Neural cell (in vitro differentiated cells): ENCODE results near the gene SPON1. TPM values are rescaled to one million over a fixed set of nuclear protein-coding genes. Genes with fewer than 3 reads are reported as not detected.
A peak's percentile ranks its signal among the peaks of the same experiment; 100 is the strongest.

Experiments
- H2AFZ ChIP-seq: fragments of 200-600, 300-800 bp; sonication (generic), shearing (Covaris generic); 2 replicates; pipeline ENCODE4 v1.6.0; 2014; ENCODE audit warnings: low read depth, mild to moderate bottlenecking, antibody characterized with exemption, low read length, moderate library complexity
- H3F3A ChIP-seq: fragments of 200-600 bp; shearing (Covaris generic); 2 replicates; pipeline ENCODE4 v1.6.1; 2016; ENCODE audit warnings: mild to moderate bottlenecking, moderate library complexity, mixed read lengths, antibody characterized with exemption, low read length; ENCODE audit not compliant: insufficient read depth, poor library complexity, severe bottlenecking
- H3K27ac ChIP-seq: fragments of 200-600, 300-800 bp; sonication (generic), shearing (Covaris generic); 2 replicates; pipeline ENCODE4 v1.5.1; 2014; ENCODE audit warnings: mild to moderate bottlenecking, low read length, moderate library complexity
- H3K27me3 ChIP-seq: fragments of 300-800, 200-600 bp; sonication (generic), shearing (Covaris generic); 2 replicates; pipeline ENCODE4 v1.6.0; 2014; ENCODE audit warnings: mild to moderate bottlenecking, low read depth, low read length, moderate library complexity; ENCODE audit not compliant: insufficient read depth
- H3K36me3 ChIP-seq: fragments of 300-800, 200-600 bp; sonication (generic), shearing (Covaris generic); 2 replicates; pipeline ENCODE4 v1.5.1; 2014; ENCODE audit warnings: mild to moderate bottlenecking, antibody characterized with exemption, low read length, moderate library complexity; ENCODE audit not compliant: insufficient read depth
- H3K4me2 ChIP-seq: fragments of 300-800, 200-600 bp; sonication (generic), shearing (Covaris generic); 2 replicates; pipeline ENCODE4 v1.6.0; 2014; ENCODE audit warnings: mild to moderate bottlenecking, low read length
- H3K4me3 ChIP-seq: fragments of 300-800, 200-600 bp; sonication (generic), shearing (Covaris generic); 2 replicates; pipeline ENCODE4 v1.5.1; 2014; ENCODE audit warnings: mild to moderate bottlenecking, low read length, moderate library complexity
- H3K79me2 ChIP-seq: fragments of 200-600 bp; shearing (Covaris generic); replicated peaks from 2 replicates; pipeline ENCODE4 v1.6.0; 2014; ENCODE audit warnings: mild to moderate bottlenecking, low read length, moderate library complexity; ENCODE audit not compliant: insufficient read depth
- H3K9ac ChIP-seq: fragments of 300-800, 200-600 bp; sonication (generic), shearing (Covaris generic); 2 replicates; pipeline ENCODE4 v1.6.1; 2016; ENCODE audit warnings: mild to moderate bottlenecking, low read length, mixed read lengths
- H3K9me2 ChIP-seq: fragments of 200-600 bp; shearing (Covaris generic); 2 replicates; pipeline ENCODE4 v1.6.1; 2016; ENCODE audit warnings: mild to moderate bottlenecking, low read length, mixed read lengths; ENCODE audit not compliant: insufficient read depth
- H3K9me3 ChIP-seq: fragments of 200-600, 300-800 bp; sonication (generic), shearing (Covaris generic); 2 replicates; pipeline ENCODE4 v1.6.1; 2016; ENCODE audit warnings: mild to moderate bottlenecking, mixed run types, low read length, moderate library complexity, mixed read lengths
- H4K20me1 ChIP-seq: fragments of 200-600 bp; shearing (Covaris generic); 2 replicates; pipeline ENCODE4 v1.6.1; 2016; ENCODE audit warnings: mild to moderate bottlenecking, mixed run types; ENCODE audit not compliant: insufficient read depth
- CTCF ChIP-seq: fragments of 450-650 bp; IDR thresholded peaks from 2 replicates; pipeline ENCODE4 v1.5.1; 2014; ENCODE audit warnings: antibody characterized with exemption, mild to moderate bottlenecking, moderate library complexity; ENCODE audit not compliant: poor library complexity, severe bottlenecking
- EP300 ChIP-seq: fragments of 450-650 bp; conservative IDR thresholded peaks from 2 replicates; pipeline ENCODE4 v1.6.1; 2014; ENCODE audit warnings: antibody characterized with exemption, mild to moderate bottlenecking, moderate library complexity; ENCODE audit not compliant: poor library complexity, severe bottlenecking
- EZH2 ChIP-seq: fragments of 200-600, 300-800 bp; shearing (Covaris generic), sonication (generic); IDR thresholded peaks from 2 replicates; pipeline ENCODE4 v1.6.1; 2014; ENCODE audit warnings: antibody characterized with exemption, low read length, borderline replicate concordance, mild to moderate bottlenecking; ENCODE audit not compliant: insufficient read depth, poor library complexity, severe bottlenecking
- MXI1 ChIP-seq: fragments of 450-650 bp; conservative IDR thresholded peaks from 2 replicates; pipeline ENCODE4 v1.6.1; 2014; ENCODE audit warnings: antibody characterized with exemption, mild to moderate bottlenecking; ENCODE audit not compliant: poor library complexity, severe bottlenecking
- POLR2AphosphoS5 ChIP-seq: IDR thresholded peaks from 2 replicates; pipeline ENCODE4 v1.6.1; 2012
- RAD21 ChIP-seq: fragments of 450-650 bp; conservative IDR thresholded peaks from 2 replicates; pipeline ENCODE4 v1.6.1; 2014; ENCODE audit warnings: antibody characterized with exemption, mild to moderate bottlenecking, moderate library complexity
- SMC3 ChIP-seq: fragments of 450-650 bp; conservative IDR thresholded peaks from 2 replicates; pipeline ENCODE4 v1.6.1; 2014; ENCODE audit warnings: antibody characterized with exemption, mild to moderate bottlenecking, moderate library complexity; ENCODE audit not compliant: poor library complexity
- TAF1 ChIP-seq: IDR thresholded peaks from 2 replicates; pipeline ENCODE4 v1.6.1; 2012; ENCODE audit warnings: low read depth
- polyA plus RNA-seq: library from polyadenylated mRNA; depleted of rRNA; stranded (reverse); fragments of >200 nt; gene quantifications from 2 replicates; pipeline ENCODE4 v1.2.3, GENCODE V29; 2014
- TF ChIP-seq, protein P1 (sequence below): IDR thresholded peaks from 2 replicates; pipeline ENCODE4 v1.6.1; 2012; ENCODE audit warnings: borderline replicate concordance

The SPON1 gene
- polyA plus RNA-seq, 1 donor from 2014 or later = 0.66 TPM

DNA sequence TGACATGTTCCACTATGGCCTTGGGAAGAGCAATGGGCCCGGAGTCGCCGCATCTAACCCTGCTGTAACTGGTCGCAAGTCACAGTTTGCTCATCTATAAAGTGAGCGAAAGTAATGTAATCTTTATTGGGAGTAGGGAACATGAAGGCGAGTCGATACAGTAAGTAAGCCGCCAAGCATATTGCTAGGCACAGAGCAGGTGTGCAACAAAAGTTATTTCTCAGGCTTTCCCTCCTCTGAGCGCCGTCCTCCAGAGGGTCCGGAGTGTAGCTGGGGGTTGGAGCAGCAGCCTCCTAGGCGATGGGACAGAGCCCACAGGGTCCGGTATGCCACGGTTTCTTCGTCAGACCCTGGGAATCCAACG, 343 bp upstream of the SPON1 start:
- TF ChIP-seq TAF1 = no peak
- TF ChIP-seq EZH2 = no peak
- no peak for TF ChIP-seq POLR2AphosphoS5
- TF ChIP-seq CTCF = no peak
- TF ChIP-seq, protein P1, sequence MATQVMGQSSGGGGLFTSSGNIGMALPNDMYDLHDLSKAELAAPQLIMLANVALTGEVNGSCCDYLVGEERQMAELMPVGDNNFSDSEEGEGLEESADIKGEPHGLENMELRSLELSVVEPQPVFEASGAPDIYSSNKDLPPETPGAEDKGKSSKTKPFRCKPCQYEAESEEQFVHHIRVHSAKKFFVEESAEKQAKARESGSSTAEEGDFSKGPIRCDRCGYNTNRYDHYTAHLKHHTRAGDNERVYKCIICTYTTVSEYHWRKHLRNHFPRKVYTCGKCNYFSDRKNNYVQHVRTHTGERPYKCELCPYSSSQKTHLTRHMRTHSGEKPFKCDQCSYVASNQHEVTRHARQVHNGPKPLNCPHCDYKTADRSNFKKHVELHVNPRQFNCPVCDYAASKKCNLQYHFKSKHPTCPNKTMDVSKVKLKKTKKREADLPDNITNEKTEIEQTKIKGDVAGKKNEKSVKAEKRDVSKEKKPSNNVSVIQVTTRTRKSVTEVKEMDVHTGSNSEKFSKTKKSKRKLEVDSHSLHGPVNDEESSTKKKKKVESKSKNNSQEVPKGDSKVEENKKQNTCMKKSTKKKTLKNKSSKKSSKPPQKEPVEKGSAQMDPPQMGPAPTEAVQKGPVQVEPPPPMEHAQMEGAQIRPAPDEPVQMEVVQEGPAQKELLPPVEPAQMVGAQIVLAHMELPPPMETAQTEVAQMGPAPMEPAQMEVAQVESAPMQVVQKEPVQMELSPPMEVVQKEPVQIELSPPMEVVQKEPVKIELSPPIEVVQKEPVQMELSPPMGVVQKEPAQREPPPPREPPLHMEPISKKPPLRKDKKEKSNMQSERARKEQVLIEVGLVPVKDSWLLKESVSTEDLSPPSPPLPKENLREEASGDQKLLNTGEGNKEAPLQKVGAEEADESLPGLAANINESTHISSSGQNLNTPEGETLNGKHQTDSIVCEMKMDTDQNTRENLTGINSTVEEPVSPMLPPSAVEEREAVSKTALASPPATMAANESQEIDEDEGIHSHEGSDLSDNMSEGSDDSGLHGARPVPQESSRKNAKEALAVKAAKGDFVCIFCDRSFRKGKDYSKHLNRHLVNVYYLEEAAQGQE = no peak
- TF ChIP-seq EP300 = no peak
- TF ChIP-seq SMC3 = no peak
- TF ChIP-seq RAD21 = no peak
- TF ChIP-seq MXI1 = no peak
- Histone ChIP-seq H3K9me3 (no peaks in the 10 kb centered on the region), H3F3A (peaks cover 4% of the 10 kb centered on the region), H3K27ac (no peak overlapping the region), H4K20me1 (no peaks in the 10 kb centered on the region), H3K9ac (peak overlapping the region; percentile 31), H3K79me2 (no peaks in the 10 kb centered on the region), H3K4me3 (peak overlapping the region; percentile 76), H2AFZ (no peak overlapping the region), H3K9me2 (no peaks in the 10 kb centered on the region), H3K36me3 (no peaks in the 10 kb centered on the region), H3K4me2 (peak overlapping the region; percentile 46), H3K27me3 (peaks cover 53% of the 10 kb centered on the region)

GRCh38 chr11:13963169-13963948, 836 bp downstream of the SPON1 start:
- Histone ChIP-seq H3K79me2 (no peaks in the 10 kb centered on the region), H2AFZ (no peak overlapping the region), H3K36me3 (no peaks in the 10 kb centered on the region), H3K27me3 (peaks cover 53% of the 10 kb centered on the region), H3F3A (peaks cover 4% of the 10 kb centered on the region), H4K20me1 (no peaks in the 10 kb centered on the region), H3K27ac (no peak overlapping the region), H3K4me2 (no peak overlapping the region), H3K4me3 (peak overlapping the region; percentile 76), H3K9ac (peak overlapping the region; percentile 31), H3K9me3 (no peaks in the 10 kb centered on the region), H3K9me2 (no peaks in the 10 kb centered on the region)
- no peak for TF ChIP-seq TAF1
- TF ChIP-seq MXI1 = no peak
- TF ChIP-seq CTCF = peak; percentile 35
- TF ChIP-seq RAD21 = no peak
- TF ChIP-seq POLR2AphosphoS5 = no peak
- no peak for TF ChIP-seq EP300
- TF ChIP-seq, protein P1 = no peak
- peak; percentile 81 for TF ChIP-seq EZH2
- no peak for TF ChIP-seq SMC3
